Measurements from ENCODE around the gene LGALS7.

Gene LGALS7

GRCh38 chr19:38727868-38728660, 45.3 kb downstream of the LGALS7 start:
- no peak for DNase-seq (ENCODE audit: low read depth in 2 of 3, low spot score in 2 of 3)

GRCh38 chr19:38727306-38727867, 45.9 kb downstream of the LGALS7 start:
- no peak for DNase-seq (ENCODE audit: low read depth in 2 of 3, low spot score in 2 of 3)

GRCh38 chr19:38726761-38727301, 46.5 kb downstream of the LGALS7 start:
- peak in 1 of 3 experiments; percentile 20 for DNase-seq (ENCODE audit: low read depth in 2 of 3, low spot score in 2 of 3)

- no peak for DNase-seq (ENCODE audit: low read depth in 2 of 3, low spot score in 2 of 3)
These were observed 47.0 kb downstream of the LGALS7 start for GRCh38 chr19:38726284-38726673.

GRCh38 chr19:38725469-38726283, 47.6 kb downstream of the LGALS7 start:
- no peak for DNase-seq (ENCODE audit: low read depth in 2 of 3, low spot score in 2 of 3)

GRCh38 chr19:38723990-38724854, 49.1 kb downstream of the LGALS7 start:
- DNase-seq (ENCODE audit: low read depth in 2 of 3, low spot score in 2 of 3), result no peak

- no peak for DNase-seq (ENCODE audit: low read depth in 2 of 3, low spot score in 2 of 3)
These were observed 49.7 kb downstream of the LGALS7 start for GRCh38 chr19:38723606-38723965.

GRCh38 chr19:38722947-38723605, 50.2 kb downstream of the LGALS7 start:
- no peak for DNase-seq (ENCODE audit: low read depth in 2 of 3, low spot score in 2 of 3)

GRCh38 chr19:38721979-38722773, 51.1 kb downstream of the LGALS7 start:
- no peak for DNase-seq (ENCODE audit: low read depth in 2 of 3, low spot score in 2 of 3)

GRCh38 chr19:38721496-38721895, 51.8 kb downstream of the LGALS7 start:
- no peak for DNase-seq (ENCODE audit: low read depth in 2 of 3, low spot score in 2 of 3)

All from activated CD8-positive, alpha-beta memory T cell treated with anti-CD3 and anti-CD28 coated beads for 48 hours (primary cell).